Amniotic epithelial cell (primary cell): Measurements from ENCODE around the gene PLS1.
A peak's percentile ranks its signal among the peaks of the same experiment; 100 is the strongest.
"Not testable (repeated sequence)": the region's sequence is repeated elsewhere in the genome, so short reads cannot be mapped to it uniquely, and the experiment has no call there.

Source experiments
- DNase-seq: peaks from one replicate; pipeline ENCODE4 v3.0.0-alpha.2; 2010; ENCODE audit warnings: low read depth

The PLS1 gene

DNA sequence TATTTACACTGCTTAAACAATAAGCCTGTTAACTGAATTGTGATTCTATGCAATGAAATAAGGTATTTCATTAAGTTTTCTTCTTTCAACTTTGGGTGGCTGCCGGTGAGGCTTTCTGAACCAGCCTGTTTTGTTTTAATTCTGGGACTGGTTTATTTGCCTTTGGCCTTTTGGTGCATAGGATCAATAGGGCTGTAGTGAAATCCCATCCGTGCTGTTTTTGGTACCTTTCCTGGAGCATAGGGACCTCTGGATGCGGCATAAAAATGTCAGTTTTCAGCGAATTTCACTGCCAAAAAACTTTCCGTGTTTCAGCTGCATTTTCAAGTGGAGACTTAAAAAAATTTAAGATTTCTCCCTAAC is 514 bp downstream of the PLS1 start:
- no peak for DNase-seq

DNA sequence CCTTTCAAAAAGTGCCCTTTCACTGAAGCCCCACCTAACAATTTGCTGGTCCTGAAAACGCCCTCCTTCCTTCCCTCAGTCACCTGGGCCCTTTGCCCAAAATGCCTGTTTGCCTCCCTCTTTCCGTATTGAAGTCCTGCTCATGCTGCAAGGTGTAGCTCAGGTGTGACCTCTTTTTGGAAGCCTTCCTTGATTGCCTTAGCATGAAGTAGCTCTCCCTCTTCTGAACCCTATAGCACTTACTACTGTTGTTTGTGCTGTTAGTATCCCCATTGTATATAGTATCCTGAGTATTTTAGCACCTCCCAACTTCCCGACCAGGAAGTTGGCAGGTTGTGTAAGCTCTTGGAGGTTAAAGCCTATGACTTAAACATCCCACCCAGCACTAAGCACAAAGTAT is 1.7 kb downstream of the PLS1 start:
- no peak for DNase-seq

DNA sequence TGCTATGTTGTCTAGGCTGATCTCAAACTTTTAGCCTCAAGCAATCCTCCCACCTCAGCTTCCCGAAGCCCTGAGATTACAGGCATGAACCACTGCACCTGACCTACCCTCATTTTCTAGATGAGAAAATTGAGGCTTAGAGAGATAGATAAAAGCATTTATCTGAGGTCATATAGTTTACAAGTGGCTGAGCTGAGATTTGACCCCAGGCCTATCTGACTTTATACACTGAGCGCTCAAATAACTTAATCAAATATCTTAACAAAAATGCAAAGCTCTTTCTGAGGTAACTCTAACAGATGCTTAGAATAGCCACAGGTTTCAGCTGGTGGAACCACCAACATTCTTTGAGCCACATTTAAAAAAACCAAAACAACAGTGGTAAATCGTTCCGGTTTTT is 5.5 kb downstream of the PLS1 start:
- DNase-seq: no peak

DNA sequence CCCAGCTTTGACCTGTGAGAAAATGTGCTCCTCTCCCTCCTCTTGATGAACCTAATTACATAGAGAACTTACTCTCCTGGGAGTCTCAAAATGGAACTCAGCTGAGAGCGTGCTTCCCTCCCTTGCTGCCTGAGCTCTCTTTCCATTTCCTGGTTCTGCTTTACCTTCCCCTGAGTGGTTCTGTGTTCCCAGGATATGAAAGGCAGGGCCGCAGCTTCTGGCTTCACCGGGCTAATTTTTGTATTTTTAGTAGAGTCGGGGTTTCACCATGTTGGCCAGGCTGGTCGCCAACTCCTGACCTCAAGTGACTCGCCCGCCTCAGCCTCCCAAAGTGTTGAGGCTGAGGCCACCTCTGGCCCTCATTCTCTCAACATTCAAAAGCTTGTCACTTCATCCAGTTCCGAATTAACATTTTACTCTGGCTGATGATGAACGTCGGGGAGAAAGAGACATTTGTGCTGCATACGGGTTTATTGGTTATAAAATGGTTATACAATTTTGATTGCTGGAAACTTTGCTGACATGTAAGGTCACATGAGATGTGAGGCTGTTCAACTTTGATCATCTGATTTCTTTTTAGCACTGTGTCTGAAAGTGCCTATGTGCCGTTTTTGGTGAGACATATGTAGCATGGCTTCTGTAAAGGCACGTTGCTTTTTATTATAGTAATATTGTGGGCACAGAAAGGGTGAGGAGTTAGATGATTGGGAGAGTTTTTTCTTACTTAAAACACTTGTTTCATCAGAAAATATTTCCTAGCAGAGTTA is 6.6 kb downstream of the PLS1 start:
- DNase-seq: no peak

DNA sequence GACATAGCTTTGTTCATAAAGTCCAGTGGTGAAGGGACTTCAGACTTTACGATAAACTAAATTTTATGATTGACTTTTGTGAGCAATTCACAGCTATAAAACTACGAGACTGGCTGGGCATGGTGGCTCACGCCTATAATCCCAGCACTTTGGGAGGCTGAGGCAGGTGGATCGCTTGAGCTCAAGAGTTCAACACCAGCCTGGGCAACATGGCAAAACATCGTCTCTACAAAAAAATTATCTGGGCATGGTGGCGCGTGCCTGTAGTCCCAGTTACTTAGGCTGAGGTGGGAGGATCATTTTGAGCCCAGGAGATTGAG is 7.2 kb downstream of the PLS1 start:
- not testable (repeated sequence) for DNase-seq

DNA sequence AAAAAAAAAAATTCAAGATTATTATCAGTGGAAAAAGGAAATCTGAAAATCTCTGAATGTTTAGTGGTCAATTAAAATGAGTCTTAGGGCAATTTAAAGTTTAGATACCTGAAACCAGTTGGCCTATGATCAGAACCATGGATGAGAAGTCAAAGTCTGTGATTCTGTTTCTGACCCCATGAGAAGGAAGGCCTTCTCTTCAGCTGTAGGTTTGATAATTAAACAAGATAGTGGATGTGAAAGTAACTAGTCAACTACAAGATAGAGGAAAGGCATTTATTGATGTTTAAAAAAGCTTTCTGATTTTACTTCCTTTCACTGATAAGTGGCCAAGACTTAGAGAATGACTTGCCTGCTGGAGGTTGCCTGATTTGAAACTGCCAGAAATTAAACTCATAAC is 8.7 kb downstream of the PLS1 start:
- no peak for DNase-seq

DNA sequence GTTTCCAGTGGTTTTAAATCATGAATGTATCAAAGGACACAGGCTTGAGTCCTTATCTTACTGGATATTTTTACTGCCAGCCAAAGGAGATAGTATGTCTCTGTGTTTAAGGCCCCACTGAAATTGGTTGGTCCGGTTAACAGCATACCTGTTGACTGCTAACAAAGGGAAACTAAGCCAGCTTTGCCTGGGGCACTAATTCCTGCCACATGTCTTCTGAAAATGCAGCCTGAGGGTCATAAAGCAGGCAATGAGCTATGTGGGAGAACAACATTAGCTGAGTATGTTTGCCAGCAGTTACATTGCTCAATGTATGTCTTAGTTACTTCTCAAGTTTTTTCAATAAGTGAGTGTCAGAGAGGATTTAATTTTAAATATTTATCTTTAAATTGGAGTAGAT is 12.4 kb downstream of the PLS1 start:
- DNase-seq: no peak

DNA sequence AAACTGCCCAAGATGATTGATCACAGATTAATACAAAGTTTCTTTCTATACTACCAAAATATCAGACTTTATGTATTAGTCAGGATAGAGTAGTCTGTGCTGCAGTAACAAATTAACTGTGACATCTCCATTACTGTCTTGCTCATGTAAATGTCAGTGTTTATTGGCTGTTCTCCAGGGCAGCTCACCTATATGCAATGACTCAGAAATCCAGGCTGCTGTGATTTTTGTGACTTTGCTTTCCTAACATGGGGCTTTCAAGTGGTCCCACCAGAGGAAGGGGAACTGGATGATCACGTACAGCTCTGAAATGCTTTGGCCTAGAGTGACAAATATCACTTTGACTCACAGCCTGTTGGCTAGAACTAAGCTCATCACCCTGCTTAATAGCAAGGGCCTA is 12.9 kb downstream of the PLS1 start:
- DNase-seq: no peak

DNA sequence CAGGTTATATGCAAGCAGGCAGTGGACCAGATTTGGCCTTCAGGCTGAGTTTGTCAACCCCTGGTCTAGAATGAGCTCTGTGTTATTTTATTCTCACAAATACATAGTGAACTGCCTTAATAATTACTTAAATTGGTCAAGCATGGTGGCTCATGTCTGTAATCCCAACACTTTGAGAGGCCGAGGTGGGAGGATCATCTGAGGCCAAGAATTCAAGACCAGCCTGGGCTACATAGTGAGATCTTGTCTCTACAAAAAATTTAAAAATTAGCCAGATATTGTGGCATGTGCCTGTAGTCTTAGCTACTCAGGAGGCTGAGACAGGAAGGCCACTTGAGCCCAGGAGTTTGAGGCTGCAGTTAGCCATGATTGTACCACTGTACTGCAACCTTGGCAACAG is 15.0 kb downstream of the PLS1 start:
- no peak for DNase-seq

DNA sequence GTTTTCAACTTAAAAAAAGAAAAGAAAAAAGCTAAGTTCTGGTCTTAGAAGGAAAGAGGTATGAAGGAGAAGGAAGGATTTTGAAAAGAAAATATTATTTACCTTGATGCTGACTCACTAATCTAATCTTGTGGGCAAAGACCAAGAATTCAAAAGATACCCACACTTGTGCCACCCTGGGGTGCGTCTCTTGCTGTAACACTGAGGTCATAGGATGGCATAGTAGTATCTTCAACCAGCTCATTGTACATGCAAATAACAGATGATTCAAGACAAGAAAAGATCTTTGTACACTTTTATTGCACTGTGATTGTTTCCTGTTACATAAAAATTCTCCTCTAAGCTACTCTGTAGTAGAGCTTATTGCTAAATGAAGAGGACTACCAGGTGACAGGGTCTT is 17.3 kb downstream of the PLS1 start:
- peak; percentile 4 for DNase-seq

DNA sequence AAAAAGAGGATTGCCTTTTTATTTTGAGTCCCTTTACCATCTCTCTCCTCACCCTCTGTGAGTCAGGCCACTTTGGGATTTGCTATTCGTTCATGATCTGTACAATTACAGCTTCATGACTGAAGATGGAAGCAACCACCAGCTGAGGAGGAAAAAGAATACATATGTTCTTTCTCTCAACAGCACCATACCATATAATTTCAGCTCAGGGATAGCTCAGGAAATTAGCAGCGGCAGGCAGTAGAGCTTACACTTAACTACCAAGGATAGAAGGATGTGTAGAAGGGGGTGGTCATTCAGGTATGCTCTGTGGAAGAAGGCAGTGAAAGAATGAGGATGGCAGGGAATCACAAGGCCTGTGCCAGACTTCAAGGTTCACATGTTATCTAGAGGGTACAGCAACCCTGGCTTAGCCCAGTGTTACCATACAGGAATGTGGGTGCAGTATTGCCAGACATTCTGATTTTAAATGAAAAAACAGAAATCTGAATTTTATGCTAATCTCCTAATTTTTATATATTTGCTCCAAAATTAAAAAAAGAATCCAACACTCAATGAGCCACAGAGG is 17.9 kb downstream of the PLS1 start:
- DNase-seq: no peak

DNA sequence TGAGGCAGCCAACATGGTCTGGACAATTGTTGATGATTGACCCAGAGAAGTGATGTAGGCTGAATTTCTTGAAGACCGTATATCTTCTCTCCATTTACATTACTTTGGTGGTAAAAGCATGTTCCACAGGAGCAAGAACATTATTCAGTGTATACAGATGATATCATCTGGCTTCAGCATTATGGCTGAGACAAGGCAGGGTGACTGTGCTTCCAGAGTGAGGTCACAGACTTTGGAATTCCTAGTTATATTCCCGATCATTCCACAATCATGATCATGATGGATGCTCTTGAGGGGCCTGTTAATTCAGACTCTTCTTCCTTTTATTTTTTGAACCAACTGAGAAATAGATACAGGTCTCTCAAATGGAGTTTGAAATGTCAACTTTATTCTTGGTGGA is 19.0 kb downstream of the PLS1 start:
- DNase-seq: no peak

DNA sequence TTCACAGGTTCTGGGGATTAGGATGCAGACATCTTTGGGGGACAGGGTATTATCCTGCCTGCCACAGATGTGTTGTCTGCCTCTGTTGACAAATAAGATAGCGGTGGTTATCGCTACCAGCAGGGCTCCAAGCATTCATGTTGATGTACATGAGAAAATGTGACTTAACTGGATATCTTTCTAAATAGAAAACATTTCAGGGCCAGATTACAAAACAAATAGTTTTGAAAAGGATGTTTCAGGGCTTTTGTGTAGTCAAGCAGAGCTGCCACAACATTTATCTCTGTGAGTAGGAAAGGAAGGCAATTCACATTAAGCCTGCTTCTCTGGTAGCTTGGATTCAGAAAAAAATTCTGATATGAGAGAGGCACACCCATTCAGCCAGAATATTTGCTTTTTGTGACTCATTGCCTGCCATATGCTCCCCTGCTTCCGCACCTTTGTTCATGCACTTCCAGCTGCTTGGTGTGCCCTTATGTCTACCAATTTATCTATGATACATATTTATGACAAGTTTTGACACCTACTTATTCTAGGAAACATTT is 22.8 kb downstream of the PLS1 start:
- peak; percentile 2 for DNase-seq

DNA sequence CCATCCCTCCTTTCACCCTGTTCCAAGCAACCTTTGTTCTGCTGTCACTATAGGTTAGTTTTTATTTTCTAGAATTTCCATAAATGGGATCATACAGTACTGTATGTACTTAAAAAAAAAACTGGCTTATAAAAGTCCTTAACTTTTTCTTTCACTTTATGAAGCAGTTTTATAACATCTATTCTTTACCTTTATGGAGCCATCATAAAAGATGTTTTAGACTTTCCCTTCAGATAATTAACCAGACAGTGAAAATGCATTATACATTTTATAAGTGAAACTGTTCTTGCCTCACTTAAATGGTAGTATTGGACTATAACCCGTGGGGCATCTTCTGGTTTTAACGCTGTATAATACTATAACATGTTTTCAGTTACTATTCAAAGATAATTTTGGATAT is 26.2 kb downstream of the PLS1 start:
- no peak for DNase-seq

DNA sequence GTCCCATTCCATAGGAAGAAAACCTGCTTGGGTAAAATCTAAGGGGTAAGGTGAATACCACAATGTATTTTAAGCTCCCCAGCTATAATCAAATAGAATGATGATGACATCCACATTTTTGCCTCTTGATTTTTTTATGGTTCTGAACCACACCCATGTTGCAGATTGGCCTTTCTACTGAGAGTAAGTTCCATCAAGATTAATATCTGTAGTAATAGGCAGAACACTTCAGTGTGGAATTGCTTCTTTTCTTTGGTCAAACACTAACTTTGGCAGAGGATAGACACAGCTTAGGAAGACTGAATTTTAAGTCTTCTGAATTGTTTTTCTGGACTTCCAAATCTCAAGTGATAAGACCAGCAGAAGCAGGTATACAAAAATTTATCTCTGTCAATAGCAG is 27.0 kb downstream of the PLS1 start:
- no peak for DNase-seq

DNA sequence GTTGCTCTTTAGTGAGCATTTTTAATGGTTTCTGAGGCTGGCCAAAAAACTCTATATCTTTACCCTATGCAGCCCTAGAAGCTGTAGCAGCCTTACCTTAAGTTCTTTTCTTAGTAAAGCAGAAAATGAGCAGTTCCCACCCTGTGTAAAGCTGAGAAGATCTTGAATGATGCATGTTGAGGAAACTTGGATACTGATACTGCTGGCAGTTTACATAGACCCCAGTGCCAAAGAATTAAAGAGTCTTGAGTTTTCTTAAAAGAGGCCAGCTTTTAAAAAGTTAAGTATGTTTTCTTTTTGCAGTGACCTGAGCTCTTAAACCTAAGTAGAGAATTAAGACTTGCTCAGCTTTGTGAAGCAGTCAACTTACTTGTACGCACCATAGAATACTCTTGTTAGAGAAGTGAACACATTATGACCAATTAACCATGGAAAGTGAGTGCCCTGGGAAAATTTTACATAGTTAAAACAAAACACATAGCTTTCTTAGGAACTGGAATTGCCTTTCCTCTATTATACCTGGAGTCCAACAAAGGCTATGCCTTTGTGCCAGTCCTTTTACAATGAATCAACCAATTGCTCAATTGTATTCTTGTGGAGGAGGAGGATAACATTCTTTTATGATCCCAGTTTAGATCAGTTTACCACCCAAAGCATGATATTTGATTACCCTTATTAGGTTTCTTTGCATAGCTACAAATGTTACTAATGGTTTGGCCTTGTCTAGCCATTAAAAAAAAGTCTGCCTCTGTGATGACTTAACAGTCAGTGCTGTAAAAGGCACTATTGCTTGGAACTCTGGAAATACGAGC is 28.4 kb downstream of the PLS1 start:
- DNase-seq: peak; percentile 2

DNA sequence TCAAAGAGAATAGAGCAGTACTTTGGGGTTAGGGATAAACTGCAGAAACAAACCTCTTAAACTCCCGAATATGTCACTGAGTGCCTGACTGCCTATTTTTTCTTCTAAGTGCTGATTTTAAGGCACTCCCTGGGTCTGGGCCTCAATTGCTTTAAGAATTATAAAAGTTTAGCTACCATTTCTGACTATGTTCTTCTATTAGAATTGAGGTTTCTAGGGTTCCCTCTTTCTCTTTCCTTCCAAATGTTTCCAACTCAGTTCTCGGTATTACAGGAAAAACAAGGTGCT is 28.9 kb downstream of the PLS1 start:
- DNase-seq: no peak

DNA sequence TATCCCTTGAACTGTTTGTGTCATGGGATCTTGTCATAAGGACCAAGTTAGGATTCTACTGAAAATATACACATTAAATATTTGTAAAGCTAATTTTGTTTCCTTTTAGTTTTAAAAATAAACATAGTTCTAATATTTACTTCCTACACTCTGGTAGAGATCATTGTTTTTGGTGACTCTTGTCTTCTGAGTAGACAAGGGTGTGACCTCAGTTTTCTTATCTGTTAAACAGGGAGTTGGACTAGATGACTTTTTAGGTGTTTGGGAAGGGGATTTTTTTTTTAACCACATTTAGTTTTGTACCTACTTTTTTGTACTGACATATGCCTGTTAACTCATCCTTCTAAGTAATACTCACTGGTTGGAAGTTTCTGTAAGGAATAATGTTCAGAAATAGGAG is 30.8 kb downstream of the PLS1 start:
- DNase-seq: no peak

DNA sequence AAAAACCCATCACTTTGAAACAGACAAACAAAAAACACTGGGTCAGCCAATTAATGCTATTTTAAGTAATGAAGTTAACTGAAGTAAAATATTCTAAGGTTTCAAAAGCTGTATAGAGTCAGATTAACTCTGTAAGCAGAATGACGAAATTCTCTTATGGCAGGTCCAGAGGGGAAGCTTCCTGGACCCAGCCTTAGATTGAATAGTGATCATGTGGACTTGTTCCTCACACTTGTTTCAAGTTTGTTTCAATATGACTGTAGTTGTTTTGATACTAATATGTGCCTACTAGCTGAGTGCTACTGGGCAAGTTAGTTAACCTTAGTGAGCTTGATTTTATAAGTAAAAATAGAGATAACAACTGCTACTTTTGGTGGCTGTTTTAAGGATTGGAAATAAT is 32.6 kb downstream of the PLS1 start:
- no peak for DNase-seq

DNA sequence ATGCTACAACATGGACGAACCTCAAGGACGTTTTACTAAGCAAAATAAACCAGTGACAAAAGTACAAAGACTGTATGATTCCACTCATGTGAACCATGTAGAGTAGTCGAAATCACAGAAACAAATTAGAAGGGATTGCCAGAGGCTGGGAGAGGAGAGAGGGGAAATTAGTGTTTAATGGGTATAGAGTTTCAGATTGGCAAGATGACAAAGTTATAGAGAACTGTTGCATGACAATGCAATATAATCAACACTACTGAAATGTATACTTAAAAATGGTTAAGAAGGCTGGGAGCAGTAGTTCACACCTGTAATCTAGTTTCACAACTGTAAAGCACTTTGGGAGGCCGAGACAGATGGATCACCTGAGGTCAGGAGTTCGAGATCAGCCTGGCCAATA is 36.9 kb downstream of the PLS1 start:
- DNase-seq: no peak

DNA sequence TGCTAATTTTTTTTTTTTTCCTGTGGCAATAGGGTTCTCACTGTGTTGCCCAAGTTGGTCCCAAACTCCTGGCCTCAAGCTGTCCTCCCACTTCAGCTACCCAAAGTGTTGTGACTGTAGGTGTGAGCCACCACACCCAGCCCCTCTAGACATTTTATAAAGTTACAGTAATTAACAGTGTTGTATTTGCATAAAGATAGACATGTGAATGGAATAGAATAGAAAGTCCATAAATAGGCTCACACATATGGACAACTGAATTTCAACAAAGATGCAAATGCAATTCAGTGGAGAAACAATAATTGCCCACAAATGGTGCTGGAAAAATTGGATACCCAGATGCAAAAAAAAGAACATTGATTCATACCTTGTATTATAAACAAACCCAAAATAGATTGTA is 39.9 kb downstream of the PLS1 start:
- no peak for DNase-seq

DNA sequence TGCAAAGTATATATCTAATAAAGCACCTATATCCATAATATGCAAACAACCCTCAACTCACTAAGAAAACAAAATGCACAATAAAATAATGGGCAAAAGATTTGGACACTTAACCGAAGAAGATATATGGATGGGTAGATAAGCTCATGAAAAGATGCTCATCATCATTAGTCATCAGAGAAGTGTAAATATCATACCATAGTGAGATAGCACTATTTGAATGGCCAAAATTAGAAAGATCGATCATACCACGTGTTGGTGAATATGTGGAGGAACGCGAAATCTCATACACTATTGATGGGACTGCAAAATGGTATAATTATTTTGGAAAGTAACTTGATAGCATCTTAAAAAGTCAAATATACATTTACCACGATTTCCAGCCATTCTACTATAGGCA is 40.5 kb downstream of the PLS1 start:
- DNase-seq: no peak

DNA sequence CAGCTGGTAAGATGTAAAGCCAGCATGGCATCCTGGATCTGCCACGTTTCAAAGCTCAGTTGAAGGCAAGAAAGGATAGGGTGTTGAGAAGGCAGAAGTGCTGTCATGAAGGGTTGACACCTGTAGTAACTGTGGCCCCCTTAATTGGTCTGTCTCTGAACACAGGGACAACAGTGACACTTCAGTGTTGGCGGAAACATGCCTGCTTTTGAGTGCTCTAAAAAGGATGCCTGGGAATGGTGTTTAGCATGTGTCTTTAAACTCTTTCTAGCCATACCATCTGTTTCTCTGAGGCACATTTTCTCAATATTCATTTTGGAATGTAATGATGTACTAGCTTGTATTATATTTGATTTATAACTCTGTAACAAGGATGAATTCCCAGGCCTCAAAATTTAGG is 42.1 kb downstream of the PLS1 start:
- no peak for DNase-seq

DNA sequence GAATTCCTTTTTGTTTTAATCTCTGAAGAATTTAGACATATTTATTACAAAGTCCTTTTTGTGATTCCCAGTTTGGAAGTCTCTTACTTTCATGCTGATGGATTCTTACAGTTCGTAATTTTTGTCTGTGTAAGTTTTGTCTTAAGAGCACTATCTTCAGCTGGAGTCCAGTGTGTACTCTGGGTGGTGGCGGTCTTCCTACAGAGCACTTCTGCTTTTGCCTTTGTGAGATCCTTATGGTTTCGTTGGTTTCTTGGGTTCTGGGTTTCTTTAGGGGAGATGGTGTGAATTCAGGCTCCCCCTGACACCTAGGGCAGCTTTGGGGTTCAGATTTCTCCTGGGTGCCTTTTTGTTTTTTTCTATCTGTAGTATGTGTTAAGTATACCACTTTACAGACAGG is 45.3 kb downstream of the PLS1 start:
- no peak for DNase-seq
